CD4-positive, alpha-beta T cell (primary cell): Measurements from ENCODE around the gene TMEFF2. TPM values are rescaled to one million over a fixed set of nuclear protein-coding genes. Genes with fewer than 3 reads are reported as not detected.

Experiments used
- ATAC-seq: fragments of 200-7000 bp; cut with Tn5 transposase; one replicate; pipeline ENCODE4 v1.10.0; 2022; ENCODE audit warnings: mild to moderate bottlenecking; ENCODE audit not compliant: poor library complexity
- CTCF ChIA-PET: fragments of 350-600 bp; sonication (Branson Sonifier 250); formaldehyde crosslinking; loops from one replicate; lab custom pipeline; 2021; ENCODE audit warnings: antibody characterized with exemption, inconsistent platforms; lab: Charles Lee
- POLR2A ChIA-PET: fragments of 350-600 bp; sonication (Branson Sonifier 250); formaldehyde crosslinking; loops from one replicate; lab custom pipeline; 2021; ENCODE audit warnings: antibody characterized with exemption, inconsistent platforms; lab: Charles Lee
- DNase-seq, 14 experiments: peaks; one replicate each; pipeline ENCODE4 v3.0.0-alpha.2; 2013 to 2020; ENCODE audit warnings: mixed read lengths in 2 of 14
- H3K27ac ChIP-seq, 2 donors: one replicate each; pipeline versions ENCODE4 v1.5.1 to v1.7.0; 2013; ENCODE audit warnings: low read length in 2 of 2, low read depth in 1 of 2, mild to moderate bottlenecking in 1 of 2
- H3K27me3 ChIP-seq, 2 experiments: 1 replicate in 1 of 2; 2 replicates in 1 of 2; pipeline versions ENCODE4 v1.6.1 to v1.7.0; 2013; ENCODE audit warnings: low read length in 2 of 2, control low read depth in 1 of 2, mild to moderate bottlenecking in 1 of 2, moderate library complexity in 1 of 2; ENCODE audit not compliant: insufficient read depth in 2 of 2, control insufficient read depth in 1 of 2
- H3K36me3 ChIP-seq: one replicate; pipeline ENCODE4 v1.6.1; 2013; ENCODE audit warnings: low read length, control low read depth; ENCODE audit not compliant: insufficient read depth
- H3K4me1 ChIP-seq: one replicate; pipeline ENCODE4 v1.6.1; 2013; ENCODE audit warnings: low read length, control low read depth; ENCODE audit not compliant: insufficient read depth
- H3K4me3 ChIP-seq: one replicate; pipeline ENCODE4 v1.5.1; 2013; ENCODE audit warnings: mild to moderate bottlenecking, low read length, moderate library complexity
- H3K9me3 ChIP-seq, 2 experiments: 1 replicate in 1 of 2; 2 replicates in 1 of 2; pipeline versions ENCODE4 v1.6.1 to v1.7.0; 2013; ENCODE audit warnings: low read length in 2 of 2, mild to moderate bottlenecking in 2 of 2, control low read depth in 1 of 2, moderate library complexity in 1 of 2; ENCODE audit not compliant: control insufficient read depth in 1 of 2, insufficient read depth in 1 of 2
- H3K27ac Mint-ChIP-seq: one replicate; pipeline ENCODE4 v1.8.0; 2020; ENCODE audit warnings: mixed read lengths
- H3K27me3 Mint-ChIP-seq: one replicate; pipeline ENCODE4 v1.8.0; 2021; ENCODE audit warnings: mixed read lengths
- H3K36me3 Mint-ChIP-seq: one replicate; pipeline ENCODE4 v1.8.0; 2021; ENCODE audit warnings: low read depth, mixed read lengths
- H3K4me1 Mint-ChIP-seq: one replicate; pipeline ENCODE4 v1.8.0; 2021; ENCODE audit warnings: low read depth, mixed read lengths
- H3K4me3 Mint-ChIP-seq: one replicate; pipeline ENCODE4 v1.8.0; 2020; ENCODE audit warnings: mild to moderate bottlenecking, mixed read lengths
- H3K9me3 Mint-ChIP-seq: one replicate; pipeline ENCODE4 v1.8.0; 2020; ENCODE audit warnings: mixed read lengths
- intact Hi-C, 2 experiments: fragments of 100-400 bp; cut with DNase I in 1 of 2; cut with micrococcal nuclease in 1 of 2; formaldehyde crosslinking; loops; one replicate each; pipeline versions ENCODE4 v1.15.1 to v1.9.0; 2023 to 2025; cut with DNase I, micrococcal nuclease
- total RNA-seq, 174 experiments: library from RNA in 2 of 174; stranded (reverse) in 2 of 174; gene quantifications; one replicate each; pipeline ENCODE4 v1.2.3 and lab custom pipeline; 2021 to 2026
- TF ChIP-seq, protein P1 (sequence below): fragments of 200-600 bp; IDR thresholded peaks from one replicate; pipeline ENCODE4 v1.8.0; 2022; ENCODE audit warnings: antibody characterized with exemption, mild to moderate bottlenecking

TMEFF2 gene
- total RNA-seq, 2 experiments from 2014 or later, result not detected

DNA sequence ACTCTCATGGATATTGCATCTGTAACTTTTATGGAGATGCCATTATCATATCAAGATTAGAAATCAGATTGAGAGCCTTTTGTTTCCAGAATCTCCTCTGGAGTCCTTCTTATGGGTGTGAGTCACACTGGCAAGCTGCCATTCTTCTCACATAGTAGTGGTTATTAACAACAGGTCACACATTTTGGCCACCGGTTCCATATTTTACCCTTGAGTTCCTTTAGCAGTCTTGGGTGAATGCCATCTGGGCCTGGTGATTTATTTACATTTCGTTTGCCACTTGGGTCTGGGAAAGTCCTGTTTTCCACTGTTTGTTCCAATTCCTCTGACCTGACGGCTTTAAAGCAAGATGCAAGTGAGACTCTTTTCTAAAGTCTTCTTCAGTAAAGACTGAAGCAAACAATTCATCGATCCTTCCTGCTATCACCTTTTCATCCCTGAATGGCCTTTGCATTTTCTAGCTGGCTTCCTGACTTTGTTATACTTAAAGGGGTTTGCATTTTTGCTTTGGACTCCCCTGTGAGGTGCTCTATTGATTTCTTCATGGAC lies 267.3 kb downstream of the TMEFF2 start:
- POLR2A ChIA-PET, result no interaction called here
- H3K9me3 Mint-ChIP-seq, result no peaks in the 10 kb centered on the region
- no peak for DNase-seq
- H3K27me3 Mint-ChIP-seq, result peaks cover 18% of the 10 kb centered on the region
- no peak for ATAC-seq
- H3K27me3 ChIP-seq, result no peaks in the 10 kb centered on the region
- H3K36me3 Mint-ChIP-seq, result no peaks in the 10 kb centered on the region
- TF ChIP-seq, protein P1, sequence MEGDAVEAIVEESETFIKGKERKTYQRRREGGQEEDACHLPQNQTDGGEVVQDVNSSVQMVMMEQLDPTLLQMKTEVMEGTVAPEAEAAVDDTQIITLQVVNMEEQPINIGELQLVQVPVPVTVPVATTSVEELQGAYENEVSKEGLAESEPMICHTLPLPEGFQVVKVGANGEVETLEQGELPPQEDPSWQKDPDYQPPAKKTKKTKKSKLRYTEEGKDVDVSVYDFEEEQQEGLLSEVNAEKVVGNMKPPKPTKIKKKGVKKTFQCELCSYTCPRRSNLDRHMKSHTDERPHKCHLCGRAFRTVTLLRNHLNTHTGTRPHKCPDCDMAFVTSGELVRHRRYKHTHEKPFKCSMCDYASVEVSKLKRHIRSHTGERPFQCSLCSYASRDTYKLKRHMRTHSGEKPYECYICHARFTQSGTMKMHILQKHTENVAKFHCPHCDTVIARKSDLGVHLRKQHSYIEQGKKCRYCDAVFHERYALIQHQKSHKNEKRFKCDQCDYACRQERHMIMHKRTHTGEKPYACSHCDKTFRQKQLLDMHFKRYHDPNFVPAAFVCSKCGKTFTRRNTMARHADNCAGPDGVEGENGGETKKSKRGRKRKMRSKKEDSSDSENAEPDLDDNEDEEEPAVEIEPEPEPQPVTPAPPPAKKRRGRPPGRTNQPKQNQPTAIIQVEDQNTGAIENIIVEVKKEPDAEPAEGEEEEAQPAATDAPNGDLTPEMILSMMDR, result no peak
- no peak overlapping the region for H3K27ac Mint-ChIP-seq
- no peak overlapping the region for H3K27ac ChIP-seq
- H3K36me3 ChIP-seq, result no peaks in the 10 kb centered on the region
- no peaks in the 10 kb centered on the region for H3K4me1 ChIP-seq
- H3K4me1 Mint-ChIP-seq, result no peaks in the 10 kb centered on the region
- intact Hi-C loops, result no loop called here
- no peak overlapping the region for H3K4me3 ChIP-seq
- CTCF ChIA-PET, result interaction anchor here (1.0 kb wide), 1 partner anchor 17 kb away, joined by 3 read pairs; no protein-coding TSS in a partner anchor
- peaks cover 0 to 4% of the 10 kb centered on the region in 2 experiments for H3K9me3 ChIP-seq
- H3K4me3 Mint-ChIP-seq, result no peak overlapping the region

GRCh38 chr2:191926671-191927070 lies 268.1 kb downstream of the TMEFF2 start:
- Mint-ChIP-seq H3K4me3 (no peak overlapping the region), H3K4me1 (no peaks in the 10 kb centered on the region), H3K9me3 (no peaks in the 10 kb centered on the region), H3K36me3 (no peaks in the 10 kb centered on the region), H3K27ac (no peak overlapping the region), H3K27me3 (peaks cover 17% of the 10 kb centered on the region)
- CTCF ChIA-PET, result interaction anchor here (1.0 kb wide), 1 partner anchor 18 kb away, joined by 3 read pairs; no protein-coding TSS in a partner anchor
- TF ChIP-seq, protein P1, result no peak
- POLR2A ChIA-PET, result interaction anchor here (0.6 kb wide), 1 partner anchor 616 kb away, joined by 3 read pairs; no protein-coding TSS in a partner anchor
- peaks cover 0 to 8% of the 10 kb centered on the region in 2 experiments for H3K9me3 ChIP-seq
- DNase-seq, result no peak
- H3K4me1 ChIP-seq, result no peaks in the 10 kb centered on the region
- intact Hi-C loops, result no loop called here
- no peak for ATAC-seq
- H3K27me3 ChIP-seq, result no peaks in the 10 kb centered on the region
- no peak overlapping the region for H3K27ac ChIP-seq
- no peaks in the 10 kb centered on the region for H3K36me3 ChIP-seq
- H3K4me3 ChIP-seq, result no peak overlapping the region

- no peak overlapping the region for H3K27ac ChIP-seq
- no peak for DNase-seq
- POLR2A ChIA-PET, result no interaction called here
- Mint-ChIP-seq H3K9me3 (no peaks in the 10 kb centered on the region), H3K4me1 (no peaks in the 10 kb centered on the region), H3K27me3 (no peaks in the 10 kb centered on the region), H3K4me3 (no peak overlapping the region), H3K27ac (no peak overlapping the region), H3K36me3 (no peaks in the 10 kb centered on the region)
- H3K4me3 ChIP-seq, result no peak overlapping the region
- ATAC-seq, result no peak
- intact Hi-C loops, result no loop called here
- CTCF ChIA-PET, result no interaction called here
- H3K4me1 ChIP-seq, result no peaks in the 10 kb centered on the region
- no peaks in the 10 kb centered on the region for H3K27me3 ChIP-seq
- no peaks in the 10 kb centered on the region for H3K36me3 ChIP-seq
- peaks cover 0 to 9% of the 10 kb centered on the region in 2 experiments for H3K9me3 ChIP-seq
- TF ChIP-seq, protein P1, result no peak
These were observed 271.1 kb downstream of the TMEFF2 start for GRCh38 chr2:191923652-191923997.
